ENCODE measurements around the gene KIAA1143. TPM values are rescaled to one million over a fixed set of nuclear protein-coding genes. Genes with fewer than 3 reads are reported as not detected.

The KIAA1143 gene
- total RNA-seq, 1 experiment from 2014 or later = 20.4 TPM

DNA sequence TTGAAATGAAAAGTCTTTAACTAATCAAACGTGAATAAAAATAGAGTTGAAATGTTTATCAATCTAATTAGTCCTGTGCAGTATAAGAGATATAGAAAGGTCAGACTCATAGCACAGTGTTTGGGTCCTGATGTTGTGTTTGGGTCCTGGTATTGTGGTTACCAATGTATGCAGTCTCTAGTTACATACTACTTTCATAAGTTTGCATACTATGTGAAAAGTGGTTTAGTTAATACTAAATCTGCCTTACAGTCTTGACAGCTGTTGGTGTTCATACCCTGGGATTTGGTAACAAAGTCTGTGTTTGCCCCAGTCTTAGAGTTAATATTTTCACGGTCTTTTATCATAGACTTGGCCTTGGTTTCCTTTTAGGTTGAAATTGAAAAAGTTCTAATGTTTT lies 41.9 kb upstream of the KIAA1143 start:
- intact Hi-C loops (cut with micrococcal nuclease) = loop anchor here (5.0 kb wide), 1 partner anchor 694 kb away; no protein-coding TSS in a partner anchor
- no peak overlapping the region for H3K4me2 ChIP-seq (ENCODE audit: low read length)
- no peak for ATAC-seq
- no peak for DNase-seq
- TF ChIP-seq, protein P1, sequence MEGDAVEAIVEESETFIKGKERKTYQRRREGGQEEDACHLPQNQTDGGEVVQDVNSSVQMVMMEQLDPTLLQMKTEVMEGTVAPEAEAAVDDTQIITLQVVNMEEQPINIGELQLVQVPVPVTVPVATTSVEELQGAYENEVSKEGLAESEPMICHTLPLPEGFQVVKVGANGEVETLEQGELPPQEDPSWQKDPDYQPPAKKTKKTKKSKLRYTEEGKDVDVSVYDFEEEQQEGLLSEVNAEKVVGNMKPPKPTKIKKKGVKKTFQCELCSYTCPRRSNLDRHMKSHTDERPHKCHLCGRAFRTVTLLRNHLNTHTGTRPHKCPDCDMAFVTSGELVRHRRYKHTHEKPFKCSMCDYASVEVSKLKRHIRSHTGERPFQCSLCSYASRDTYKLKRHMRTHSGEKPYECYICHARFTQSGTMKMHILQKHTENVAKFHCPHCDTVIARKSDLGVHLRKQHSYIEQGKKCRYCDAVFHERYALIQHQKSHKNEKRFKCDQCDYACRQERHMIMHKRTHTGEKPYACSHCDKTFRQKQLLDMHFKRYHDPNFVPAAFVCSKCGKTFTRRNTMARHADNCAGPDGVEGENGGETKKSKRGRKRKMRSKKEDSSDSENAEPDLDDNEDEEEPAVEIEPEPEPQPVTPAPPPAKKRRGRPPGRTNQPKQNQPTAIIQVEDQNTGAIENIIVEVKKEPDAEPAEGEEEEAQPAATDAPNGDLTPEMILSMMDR (conservative IDR thresholded peaks at IDR 0.05; ENCODE audit: low read depth, low read length) = no peak
- TF ChIP-seq EZH2 (IDR thresholded peaks at IDR 0.05; ENCODE audit: low read length, unreplicated experiment) (no peak), EZH2phosphoT487 (IDR thresholded peaks at IDR 0.05; ENCODE audit: borderline replicate concordance, low read length) (no peak)
- H3K9me2 ChIP-seq (replicated peaks; ENCODE audit: low read length) = no peaks in the 10 kb centered on the region
- H3K79me2 ChIP-seq (ENCODE audit: low read length) = no peaks in the 10 kb centered on the region
- no peak overlapping the region for H3K27ac ChIP-seq (ENCODE audit: low read length)
- no peaks in the 10 kb centered on the region for H3F3A ChIP-seq (ENCODE audit: low read length, unreplicated experiment)
- H3K9me3 ChIP-seq (ENCODE audit: low read length) = no peaks in the 10 kb centered on the region
- H2AFZ ChIP-seq (ENCODE audit: low read length) = no peak overlapping the region
- POLR2A ChIA-PET (ENCODE audit: unreplicated experiment) = no interaction called here
- no peak overlapping the region for H3K4me3 ChIP-seq (ENCODE audit: low read length)
- peaks cover 46% of the 10 kb centered on the region for H3K36me3 ChIP-seq (ENCODE audit: low read depth, low read length)
- CTCF ChIA-PET = no interaction called here
- no peak overlapping the region for H3K9ac ChIP-seq (ENCODE audit: low read length)
- no peaks in the 10 kb centered on the region for H3K4me1 ChIP-seq (ENCODE audit: insufficient read depth, low read length)
- no peaks in the 10 kb centered on the region for H3K27me3 ChIP-seq (ENCODE audit: low read length)
- no peaks in the 10 kb centered on the region for H4K20me1 ChIP-seq (ENCODE audit: low read length)
- no TSS peak for BruUV-seq (replicated peaks)

DNA sequence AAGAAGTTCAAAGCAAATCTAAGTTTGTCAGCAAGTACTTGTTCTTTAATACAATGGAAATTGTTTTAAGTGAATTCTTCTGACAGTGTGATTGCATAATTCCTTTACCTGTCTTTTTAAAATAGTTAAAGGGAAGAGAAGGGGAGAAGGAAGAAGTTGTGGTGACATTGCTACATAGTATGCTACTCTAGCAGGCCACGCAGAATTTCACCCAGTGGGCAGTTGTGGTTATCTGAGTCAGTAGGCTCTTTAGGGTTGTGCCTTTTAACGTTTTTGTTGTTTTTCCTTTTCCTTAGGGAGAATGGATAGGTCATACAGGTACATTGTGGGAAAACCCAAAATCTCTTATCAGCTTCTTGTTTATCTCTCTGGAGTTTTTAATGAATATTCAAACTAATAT lies 40.6 kb upstream of the KIAA1143 start:
- no peak overlapping the region for H2AFZ ChIP-seq (ENCODE audit: low read length)
- H3K36me3 ChIP-seq (ENCODE audit: low read depth, low read length) = peaks cover 50% of the 10 kb centered on the region
- no peaks in the 10 kb centered on the region for H4K20me1 ChIP-seq (ENCODE audit: low read length)
- no peaks in the 10 kb centered on the region for H3K27me3 ChIP-seq (ENCODE audit: low read length)
- POLR2A ChIA-PET (ENCODE audit: unreplicated experiment) = no interaction called here
- H3K4me2 ChIP-seq (ENCODE audit: low read length) = no peak overlapping the region
- no peak for DNase-seq
- no peak overlapping the region for H3K9ac ChIP-seq (ENCODE audit: low read length)
- intact Hi-C loops (cut with micrococcal nuclease) = loop anchor here (5.0 kb wide), 1 partner anchor 695 kb away; no protein-coding TSS in a partner anchor
- ATAC-seq = no peak
- BruUV-seq (replicated peaks) = no TSS peak
- H3K27ac ChIP-seq (ENCODE audit: low read length) = no peak overlapping the region
- H3K79me2 ChIP-seq (ENCODE audit: low read length) = no peaks in the 10 kb centered on the region
- CTCF ChIA-PET = no interaction called here
- no peaks in the 10 kb centered on the region for H3K9me3 ChIP-seq (ENCODE audit: low read length)
- H3K4me3 ChIP-seq (ENCODE audit: low read length) = no peak overlapping the region
- H3K9me2 ChIP-seq (replicated peaks; ENCODE audit: low read length) = no peaks in the 10 kb centered on the region
- no peaks in the 10 kb centered on the region for H3K4me1 ChIP-seq (ENCODE audit: insufficient read depth, low read length)
- no peak for TF ChIP-seq EZH2phosphoT487 (IDR thresholded peaks at IDR 0.05; ENCODE audit: borderline replicate concordance, low read length)
- no peak for TF ChIP-seq EZH2 (IDR thresholded peaks at IDR 0.05; ENCODE audit: low read length, unreplicated experiment)
- TF ChIP-seq, protein P1 (conservative IDR thresholded peaks at IDR 0.05; ENCODE audit: low read depth, low read length) = no peak
- no peaks in the 10 kb centered on the region for H3F3A ChIP-seq (ENCODE audit: low read length, unreplicated experiment)

DNA sequence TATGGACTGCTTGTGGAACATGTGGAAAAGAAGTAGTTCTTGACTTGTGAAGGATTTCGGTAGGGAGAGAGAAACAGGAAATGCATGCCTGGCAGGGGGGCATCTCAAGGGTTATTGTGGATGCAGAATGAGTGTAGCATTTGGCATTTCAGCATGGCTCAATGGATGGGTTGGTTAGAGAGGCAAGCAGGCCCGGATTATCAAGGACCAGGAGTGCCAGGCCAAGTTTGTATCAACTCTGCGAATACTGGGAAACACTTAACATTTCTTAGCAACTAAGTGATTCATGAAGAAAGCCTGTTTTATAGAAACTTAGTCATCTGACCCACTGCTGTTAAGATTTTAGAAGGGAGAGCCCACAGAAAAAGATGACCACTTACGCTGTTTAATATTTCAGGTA lies 33.8 kb upstream of the KIAA1143 start:
- Histone ChIP-seq H3K4me1 (ENCODE audit: insufficient read depth, low read length) (no peaks in the 10 kb centered on the region), H3K4me3 (ENCODE audit: low read length) (no peak overlapping the region), H3K9ac (ENCODE audit: low read length) (no peak overlapping the region), H3K36me3 (ENCODE audit: low read depth, low read length) (peaks cover 44% of the 10 kb centered on the region), H3K79me2 (ENCODE audit: low read length) (no peaks in the 10 kb centered on the region), H4K20me1 (ENCODE audit: low read length) (no peaks in the 10 kb centered on the region), H3K4me2 (ENCODE audit: low read length) (no peak overlapping the region), H2AFZ (ENCODE audit: low read length) (no peak overlapping the region), H3K27ac (ENCODE audit: low read length) (no peak overlapping the region), H3K27me3 (ENCODE audit: low read length) (no peaks in the 10 kb centered on the region), H3F3A (ENCODE audit: low read length, unreplicated experiment) (no peaks in the 10 kb centered on the region), H3K9me3 (ENCODE audit: low read length) (no peaks in the 10 kb centered on the region), H3K9me2 (replicated peaks; ENCODE audit: low read length) (no peaks in the 10 kb centered on the region)
- CTCF ChIA-PET = interaction anchor here (0.7 kb wide), 1 partner anchor 471 kb away, joined by 3 read pairs; no protein-coding TSS in a partner anchor
- intact Hi-C loops (cut with micrococcal nuclease) = no loop called here
- ATAC-seq (peak; percentile 59), DNase-seq (peak; percentile 7)
- TF ChIP-seq EZH2phosphoT487 (IDR thresholded peaks at IDR 0.05; ENCODE audit: borderline replicate concordance, low read length) (no peak), EZH2 (IDR thresholded peaks at IDR 0.05; ENCODE audit: low read length, unreplicated experiment) (no peak)
- TF ChIP-seq, protein P1 (conservative IDR thresholded peaks at IDR 0.05; ENCODE audit: low read depth, low read length) = no peak
- POLR2A ChIA-PET (ENCODE audit: unreplicated experiment) = no interaction called here
- no TSS peak for BruUV-seq (replicated peaks)

Measured in PC-3 (cell line).